HG03025 (cell line): ENCODE measurements around the gene CUL3.

Experiments used
- ATAC-seq: cut with Tn5 transposase; IDR thresholded peaks from one replicate; pipeline ENCODE4 v1.9.1; 2021; ENCODE audit warnings: mild to moderate bottlenecking, moderate library complexity; ENCODE audit not compliant: unreplicated experiment, low FRiP score

The CUL3 gene

GRCh38 chr2:224432003-224432579 is 153.1 kb downstream of the CUL3 start:
- no peak for ATAC-seq

DNA sequence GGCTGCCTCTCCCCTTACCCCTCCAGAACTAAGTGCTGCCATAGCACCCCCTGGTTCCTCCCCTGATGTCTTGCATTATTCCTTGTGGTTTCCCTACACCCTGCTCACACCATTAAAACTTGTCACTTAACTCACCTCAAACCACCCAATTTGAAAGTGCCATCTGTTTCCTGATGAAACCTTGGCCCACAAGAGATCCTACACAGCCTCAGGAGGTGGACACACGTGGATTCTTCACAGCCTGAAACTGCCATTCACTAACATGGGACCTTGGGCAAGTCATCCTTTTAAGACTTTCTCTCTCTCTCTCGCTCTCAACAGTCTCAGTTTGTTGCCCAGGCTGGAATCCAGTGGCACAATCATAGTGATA is 155.7 kb downstream of the CUL3 start:
- ATAC-seq, result no peak

GRCh38 chr2:224428787-224429440 is 156.2 kb downstream of the CUL3 start:
- ATAC-seq, result no peak

- no peak for ATAC-seq
Observed at GRCh38 chr2:224427471-224427870, 157.7 kb downstream of the CUL3 start.

- no peak for ATAC-seq
Observed at GRCh38 chr2:224426656-224427055, 158.5 kb downstream of the CUL3 start.

DNA sequence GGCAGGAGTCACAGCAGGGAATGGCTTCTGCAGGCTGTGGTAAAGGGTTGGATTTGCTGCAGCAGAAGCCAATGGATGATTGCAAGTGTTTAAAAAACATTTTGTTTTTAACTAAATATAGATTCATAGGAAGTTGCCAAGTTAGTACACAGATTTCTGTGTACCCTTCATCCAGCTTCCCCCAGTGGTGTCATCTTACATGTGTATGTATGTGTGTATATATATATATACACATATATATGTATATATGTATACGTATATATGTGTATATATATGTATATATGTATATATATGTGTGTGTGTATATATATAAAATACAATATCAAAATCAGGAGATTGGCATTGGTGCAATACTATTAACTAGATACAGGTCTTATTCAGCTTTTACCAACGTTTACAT is 164.1 kb downstream of the CUL3 start:
- ATAC-seq, result no peak
